Naive thymus-derived CD8-positive, alpha-beta T cell (primary cell): ENCODE data around the gene TMEFF2. TPM values are rescaled to one million over a fixed set of nuclear protein-coding genes. Genes with fewer than 3 reads are reported as not detected.

Experiments
- ATAC-seq, 2 donors: fragments of 150-1000 bp; cut with Tn5 transposase in 1 of 2; sonication (Bioruptor Pico), chemical (Tn5 transposase) in 1 of 2; 1 replicate in 1 of 2; 2 replicates in 1 of 2; pipeline ENCODE4 v1.10.0; 2021; ENCODE audit warnings: mild to moderate bottlenecking in 2 of 2, moderate library complexity in 2 of 2
- POLR2A ChIA-PET: fragments of 350-600 bp; sonication (Branson Sonifier 250); formaldehyde crosslinking; loops from one replicate; lab custom pipeline; 2021; ENCODE audit warnings: antibody characterized with exemption; lab: Charles Lee
- DNase-seq, 10 donors: peaks; one replicate each; pipeline versions ENCODE4 v3.0.0 to v3.0.0-alpha.2; 2020 to 2022
- H3K27ac Mint-ChIP-seq, 10 donors: one replicate each; pipeline ENCODE4 v1.8.0; 2020 to 2022; ENCODE audit warnings: mild to moderate bottlenecking in 10 of 10, mixed read lengths in 10 of 10, moderate library complexity in 4 of 10, inconsistent platforms in 1 of 10
- H3K27me3 Mint-ChIP-seq, 5 donors: one replicate each; pipeline ENCODE4 v1.8.0; 2021 to 2022; ENCODE audit warnings: mixed read lengths in 5 of 5
- H3K36me3 Mint-ChIP-seq, 3 donors: one replicate each; pipeline ENCODE4 v1.8.0; 2020 to 2022; ENCODE audit warnings: mixed read lengths in 3 of 3, mild to moderate bottlenecking in 2 of 3, inconsistent platforms in 1 of 3
- H3K4me1 Mint-ChIP-seq, 4 donors: one replicate each; pipeline ENCODE4 v1.8.0; 2021 to 2022; ENCODE audit warnings: mixed read lengths in 4 of 4
- H3K4me3 Mint-ChIP-seq, 10 donors: one replicate each; pipeline ENCODE4 v1.8.0; 2020 to 2022; ENCODE audit warnings: mild to moderate bottlenecking in 10 of 10, mixed read lengths in 10 of 10, moderate library complexity in 6 of 10, inconsistent platforms in 1 of 10
- H3K9me3 Mint-ChIP-seq, 9 donors: one replicate each; pipeline ENCODE4 v1.8.0; 2020 to 2022; ENCODE audit warnings: mixed read lengths in 9 of 9, mild to moderate bottlenecking in 3 of 9, inconsistent platforms in 1 of 9, moderate library complexity in 1 of 9
- polyA plus RNA-seq, 3 donors: library from polyadenylated mRNA; unstranded; fragments of 300-500 nt; fragmentation: Illumina TruSeq; gene quantifications; one replicate each; pipeline ENCODE4 v1.2.3, GENCODE V29; 2021
- total RNA-seq, 8 experiments: library from RNA in 2 of 8; stranded (reverse) in 2 of 8; gene quantifications; one replicate each; pipeline ENCODE4 v1.2.3 and lab custom pipeline; 2021 to 2026

The TMEFF2 gene
- total and polyA plus RNA-seq, 5 experiments from 2014 or later: not detected

GRCh38 chr2:191983186-191983585 lies 211.5 kb downstream of the TMEFF2 start:
- ATAC-seq: no peak
- H3K9me3 Mint-ChIP-seq: no peaks in the 10 kb centered on the region
- H3K4me3 Mint-ChIP-seq: no peak overlapping the region
- POLR2A ChIA-PET: no interaction called here
- no peak overlapping the region for H3K27ac Mint-ChIP-seq
- no peak for DNase-seq
- peaks cover 1 to 10% (median 5%) of the 10 kb centered on the region in 5 donors for H3K27me3 Mint-ChIP-seq
- H3K4me1 Mint-ChIP-seq: no peaks in the 10 kb centered on the region
- no peaks in the 10 kb centered on the region for H3K36me3 Mint-ChIP-seq

GRCh38 chr2:191981706-191982105 lies 213.0 kb downstream of the TMEFF2 start:
- H3K4me1 Mint-ChIP-seq: no peaks in the 10 kb centered on the region
- POLR2A ChIA-PET: no interaction called here
- no peaks in the 10 kb centered on the region for H3K36me3 Mint-ChIP-seq

GRCh38 chr2:191980483-191980882 lies 214.2 kb downstream of the TMEFF2 start:
- ATAC-seq (no peak), DNase-seq (no peak)
- H3K9me3 Mint-ChIP-seq: no peaks in the 10 kb centered on the region
- peaks cover 1 to 10% (median 5%) of the 10 kb centered on the region in 5 donors for H3K27me3 Mint-ChIP-seq
- no peaks in the 10 kb centered on the region for H3K36me3 Mint-ChIP-seq
- POLR2A ChIA-PET: no interaction called here
- no peak overlapping the region for H3K4me3 Mint-ChIP-seq
- no peak overlapping the region for H3K27ac Mint-ChIP-seq
- H3K4me1 Mint-ChIP-seq: no peaks in the 10 kb centered on the region

More at GRCh38 chr2:191981706-191982105, 213.0 kb downstream of the TMEFF2 start:
- H3K9me3 Mint-ChIP-seq: no peaks in the 10 kb centered on the region
- H3K27me3 Mint-ChIP-seq: peaks cover 1 to 10% (median 5%) of the 10 kb centered on the region in 5 donors
- H3K4me3 Mint-ChIP-seq: no peak overlapping the region
- ATAC-seq (no peak), DNase-seq (no peak)
- H3K27ac Mint-ChIP-seq: no peak overlapping the region

GRCh38 chr2:191979221-191979730 lies 215.5 kb downstream of the TMEFF2 start:
- DNase-seq: no peak
- Mint-ChIP-seq H3K36me3 (no peaks in the 10 kb centered on the region), H3K27me3 (peaks cover 3 to 10% (median 5%) of the 10 kb centered on the region in 5 donors), H3K4me1 (no peaks in the 10 kb centered on the region), H3K4me3 (no peak overlapping the region), H3K27ac (no peak overlapping the region), H3K9me3 (no peaks in the 10 kb centered on the region)
- POLR2A ChIA-PET: no interaction called here
- no peak for ATAC-seq

- Mint-ChIP-seq H3K27me3 (peaks cover 3 to 11% (median 4%) of the 10 kb centered on the region in 5 donors), H3K9me3 (no peaks in the 10 kb centered on the region), H3K36me3 (no peaks in the 10 kb centered on the region), H3K4me1 (no peaks in the 10 kb centered on the region), H3K27ac (no peak overlapping the region), H3K4me3 (no peak overlapping the region)
- DNase-seq (no peak), ATAC-seq (no peak)
- POLR2A ChIA-PET: no interaction called here
These were observed 217.0 kb downstream of the TMEFF2 start for GRCh38 chr2:191977754-191978153.

GRCh38 chr2:191976436-191976835 lies 218.3 kb downstream of the TMEFF2 start:
- Mint-ChIP-seq H3K36me3 (no peaks in the 10 kb centered on the region), H3K27ac (no peak overlapping the region), H3K4me1 (no peaks in the 10 kb centered on the region), H3K9me3 (no peaks in the 10 kb centered on the region), H3K4me3 (no peak overlapping the region), H3K27me3 (peaks cover 6 to 24% (median 9%) of the 10 kb centered on the region in 5 donors)
- no peak for DNase-seq
- no peak for ATAC-seq
- POLR2A ChIA-PET: no interaction called here

- no peak for ATAC-seq
- no peaks in the 10 kb centered on the region for H3K36me3 Mint-ChIP-seq
- no peaks in the 10 kb centered on the region for H3K9me3 Mint-ChIP-seq
- no peak overlapping the region for H3K4me3 Mint-ChIP-seq
- peaks cover 5 to 16% (median 6%) of the 10 kb centered on the region in 5 donors for H3K27me3 Mint-ChIP-seq
- no peak for DNase-seq
- POLR2A ChIA-PET: no interaction called here
- no peaks in the 10 kb centered on the region for H3K4me1 Mint-ChIP-seq
- no peak overlapping the region for H3K27ac Mint-ChIP-seq
These were observed 220.1 kb downstream of the TMEFF2 start for GRCh38 chr2:191974676-191975075.

- ATAC-seq (no peak), DNase-seq (no peak)
- H3K4me3 Mint-ChIP-seq: no peak overlapping the region
- peaks cover 3 to 16% (median 10%) of the 10 kb centered on the region in 5 donors for H3K27me3 Mint-ChIP-seq
- H3K9me3 Mint-ChIP-seq: no peaks in the 10 kb centered on the region
- no peaks in the 10 kb centered on the region for H3K36me3 Mint-ChIP-seq
- H3K27ac Mint-ChIP-seq: no peak overlapping the region
- no peaks in the 10 kb centered on the region for H3K4me1 Mint-ChIP-seq
- POLR2A ChIA-PET: no interaction called here
These were observed 223.9 kb downstream of the TMEFF2 start for GRCh38 chr2:191970867-191971266.

GRCh38 chr2:191968120-191968519 lies 226.6 kb downstream of the TMEFF2 start:
- Mint-ChIP-seq H3K27ac (no peak overlapping the region), H3K27me3 (peaks cover 6 to 25% (median 12%) of the 10 kb centered on the region in 5 donors), H3K4me1 (no peaks in the 10 kb centered on the region), H3K9me3 (no peaks in the 10 kb centered on the region), H3K4me3 (no peak overlapping the region), H3K36me3 (no peaks in the 10 kb centered on the region)
- DNase-seq (no peak), ATAC-seq (no peak)
- POLR2A ChIA-PET: no interaction called here

- no peaks in the 10 kb centered on the region for H3K9me3 Mint-ChIP-seq
- H3K4me1 Mint-ChIP-seq: no peaks in the 10 kb centered on the region
- ATAC-seq: no peak
These were observed 229.0 kb downstream of the TMEFF2 start for GRCh38 chr2:191965733-191966132.

GRCh38 chr2:191961556-191961955 lies 233.2 kb downstream of the TMEFF2 start:
- no peaks in the 10 kb centered on the region for H3K9me3 Mint-ChIP-seq
- ATAC-seq (no peak), DNase-seq (no peak)
- no peaks in the 10 kb centered on the region for H3K4me1 Mint-ChIP-seq
- H3K36me3 Mint-ChIP-seq: no peaks in the 10 kb centered on the region
- peaks cover 0 to 13% (median 7%) of the 10 kb centered on the region in 5 donors for H3K27me3 Mint-ChIP-seq
- POLR2A ChIA-PET: no interaction called here
- H3K27ac Mint-ChIP-seq: no peak overlapping the region
- no peak overlapping the region for H3K4me3 Mint-ChIP-seq

More at GRCh38 chr2:191965733-191966132, 229.0 kb downstream of the TMEFF2 start:
- no peaks in the 10 kb centered on the region for H3K36me3 Mint-ChIP-seq
- POLR2A ChIA-PET: no interaction called here
- no peak for DNase-seq
- no peak overlapping the region for H3K4me3 Mint-ChIP-seq
- H3K27me3 Mint-ChIP-seq: peaks cover 3 to 16% (median 7%) of the 10 kb centered on the region in 5 donors
- H3K27ac Mint-ChIP-seq: no peak overlapping the region

- no peaks in the 10 kb centered on the region for H3K36me3 Mint-ChIP-seq
These were observed 235.5 kb downstream of the TMEFF2 start for GRCh38 chr2:191959209-191959608.

GRCh38 chr2:191957996-191958860 lies 236.5 kb downstream of the TMEFF2 start:
- Mint-ChIP-seq H3K4me3 (no peak overlapping the region), H3K4me1 (no peaks in the 10 kb centered on the region), H3K27ac (no peak overlapping the region), H3K9me3 (peaks cover 0 to 2% (median 0%) of the 10 kb centered on the region in 9 donors), H3K36me3 (no peaks in the 10 kb centered on the region), H3K27me3 (peaks cover 0 to 7% (median 3%) of the 10 kb centered on the region in 5 donors)
- ATAC-seq (no peak), DNase-seq (no peak)
- POLR2A ChIA-PET: no interaction called here

More at GRCh38 chr2:191959209-191959608, 235.5 kb downstream of the TMEFF2 start:
- Mint-ChIP-seq H3K27ac (no peak overlapping the region), H3K4me1 (no peaks in the 10 kb centered on the region), H3K9me3 (peaks cover 0 to 2% (median 0%) of the 10 kb centered on the region in 9 donors), H3K4me3 (no peak overlapping the region), H3K27me3 (peaks cover 0 to 5% (median 3%) of the 10 kb centered on the region in 5 donors)
- POLR2A ChIA-PET: no interaction called here
- DNase-seq (no peak), ATAC-seq (no peak)
